ENCODE data around the gene TASP1.

The TASP1 gene

DNA sequence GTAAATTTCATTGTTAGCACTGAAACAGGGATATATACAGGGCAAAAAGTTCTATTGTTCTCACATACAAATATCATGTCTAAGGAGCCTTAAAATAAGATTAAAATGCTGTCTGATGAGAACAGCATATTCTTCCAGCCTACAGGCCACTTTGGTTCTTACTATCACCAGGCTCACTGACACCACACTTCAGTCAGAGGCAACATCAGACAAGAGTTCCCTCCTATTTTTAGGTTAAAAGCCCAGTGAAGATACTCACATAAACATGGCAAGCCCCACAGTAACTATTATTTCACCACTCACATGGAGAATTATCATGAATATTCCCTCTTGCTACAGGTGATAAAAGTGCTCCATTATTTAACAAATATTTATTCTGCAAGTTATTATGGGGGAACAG is 241.9 kb downstream of the TASP1 start:
- H3K79me2 ChIP-seq (ENCODE audit: control insufficient read depth, insufficient read depth, low read length, poor library complexity), result no peaks in the 10 kb centered on the region
- no peak overlapping the region for H3K18ac ChIP-seq (ENCODE audit: low read length)
- no peak overlapping the region for H3K4me2 ChIP-seq (ENCODE audit: low read length)
- peaks cover 0 to 2% of the 10 kb centered on the region in 2 experiments for H3K4me1 ChIP-seq (ENCODE audit: control insufficient read depth in 1 of 2, insufficient read depth in 2 of 2, low read length in 2 of 2)
- no peak overlapping the region for H3K27ac ChIP-seq (ENCODE audit: low read depth, low read length)
- DNase-seq, result no peak
- H3K4ac ChIP-seq (ENCODE audit: low read depth, low read length), result no peak overlapping the region
- H4K91ac ChIP-seq (ENCODE audit: low read depth, low read length), result no peak overlapping the region
- H3K23ac ChIP-seq (ENCODE audit: low read length), result no peak overlapping the region
- H3K36me3 ChIP-seq (ENCODE audit: control insufficient read depth in 1 of 2, insufficient read depth in 2 of 2, low read length in 2 of 2), result peaks cover 1 to 2% of the 10 kb centered on the region in 2 experiments
- H2BK120ac ChIP-seq (ENCODE audit: insufficient read depth, low read length, poor library complexity), result no peak overlapping the region
- H2BK12ac ChIP-seq (ENCODE audit: low read length), result no peak overlapping the region
- no peaks in the 10 kb centered on the region for H3K27me3 ChIP-seq (ENCODE audit: insufficient read depth, low read length)
- no peak overlapping the region for H3K4me3 ChIP-seq (ENCODE audit: low read depth, low read length)
- no peak overlapping the region for H4K8ac ChIP-seq (ENCODE audit: low read depth, low read length)
- H2AFZ ChIP-seq (ENCODE audit: insufficient read depth, low read length, poor library complexity), result no peak overlapping the region
- no peaks in the 10 kb centered on the region for H3K79me1 ChIP-seq (ENCODE audit: low read length)
- no peaks in the 10 kb centered on the region for H3K9me3 ChIP-seq (ENCODE audit: insufficient read depth, low read depth, low read length)
- H2BK5ac ChIP-seq (ENCODE audit: low read depth, low read length, poor library complexity), result no peak overlapping the region
- H3K14ac ChIP-seq (ENCODE audit: low read length), result no peak overlapping the region
- H4K12ac ChIP-seq (ENCODE audit: low read depth, low read length), result no peak overlapping the region
- no peak overlapping the region for H2AK5ac ChIP-seq (ENCODE audit: low read length)
- H3K9ac ChIP-seq (ENCODE audit: low read length), result no peak overlapping the region

- no peak overlapping the region for H3K27ac ChIP-seq (ENCODE audit: low read depth, low read length)
- no peak overlapping the region for H2AFZ ChIP-seq (ENCODE audit: insufficient read depth, low read length, poor library complexity)
- no peak overlapping the region for H2AK5ac ChIP-seq (ENCODE audit: low read length)
- H2BK120ac ChIP-seq (ENCODE audit: insufficient read depth, low read length, poor library complexity), result no peak overlapping the region
- H4K8ac ChIP-seq (ENCODE audit: low read depth, low read length), result no peak overlapping the region
- no peak overlapping the region for H4K91ac ChIP-seq (ENCODE audit: low read depth, low read length)
- no peak overlapping the region for H3K18ac ChIP-seq (ENCODE audit: low read length)
- H3K9ac ChIP-seq (ENCODE audit: low read length), result no peak overlapping the region
- no CpG with 5 or more reads among the region's 3 CpGs for WGBS (ENCODE audit: extremely low coverage, insufficient coverage, insufficient read length)
- H3K4me3 ChIP-seq (ENCODE audit: low read depth, low read length), result no peak overlapping the region
- no peaks in the 10 kb centered on the region for H3K79me1 ChIP-seq (ENCODE audit: low read length)
- no peaks in the 10 kb centered on the region for H3K79me2 ChIP-seq (ENCODE audit: control insufficient read depth, insufficient read depth, low read length, poor library complexity)
- no peak overlapping the region for H3K23ac ChIP-seq (ENCODE audit: low read length)
- H3K4me1 ChIP-seq (ENCODE audit: control insufficient read depth in 1 of 2, insufficient read depth in 2 of 2, low read length in 2 of 2), result peaks cover 0 to 2% of the 10 kb centered on the region in 2 experiments
- H3K4me2 ChIP-seq (ENCODE audit: low read length), result no peak overlapping the region
- H3K14ac ChIP-seq (ENCODE audit: low read length), result no peak overlapping the region
- H3K9me3 ChIP-seq (ENCODE audit: insufficient read depth, low read depth, low read length), result no peaks in the 10 kb centered on the region
- H3K27me3 ChIP-seq (ENCODE audit: insufficient read depth, low read length), result no peaks in the 10 kb centered on the region
- no peak overlapping the region for H2BK12ac ChIP-seq (ENCODE audit: low read length)
- H4K12ac ChIP-seq (ENCODE audit: low read depth, low read length), result no peak overlapping the region
- no peak for DNase-seq
- peaks cover 1 to 2% of the 10 kb centered on the region in 2 experiments for H3K36me3 ChIP-seq (ENCODE audit: control insufficient read depth in 1 of 2, insufficient read depth in 2 of 2, low read length in 2 of 2)
- no peak overlapping the region for H3K4ac ChIP-seq (ENCODE audit: low read depth, low read length)
- no peak overlapping the region for H2BK5ac ChIP-seq (ENCODE audit: low read depth, low read length, poor library complexity)
Observed at GRCh38 chr20:13396022-13396421, 242.7 kb downstream of the TASP1 start.

- no peak overlapping the region for H4K12ac ChIP-seq (ENCODE audit: low read depth, low read length)
- H2BK120ac ChIP-seq (ENCODE audit: insufficient read depth, low read length, poor library complexity), result no peak overlapping the region
- H3K79me2 ChIP-seq (ENCODE audit: control insufficient read depth, insufficient read depth, low read length, poor library complexity), result no peaks in the 10 kb centered on the region
- no peak overlapping the region for H3K4ac ChIP-seq (ENCODE audit: low read depth, low read length)
- H3K79me1 ChIP-seq (ENCODE audit: low read length), result no peaks in the 10 kb centered on the region
- H3K4me2 ChIP-seq (ENCODE audit: low read length), result no peak overlapping the region
- no peak overlapping the region for H3K23ac ChIP-seq (ENCODE audit: low read length)
- no peak overlapping the region for H3K9ac ChIP-seq (ENCODE audit: low read length)
- H4K91ac ChIP-seq (ENCODE audit: low read depth, low read length), result no peak overlapping the region
- H3K4me1 ChIP-seq (ENCODE audit: control insufficient read depth in 1 of 2, insufficient read depth in 2 of 2, low read length in 2 of 2), result peaks cover 0 to 2% of the 10 kb centered on the region in 2 experiments
- no peaks in the 10 kb centered on the region for H3K27me3 ChIP-seq (ENCODE audit: insufficient read depth, low read length)
- no peak overlapping the region for H2AK5ac ChIP-seq (ENCODE audit: low read length)
- no peak overlapping the region for H2BK5ac ChIP-seq (ENCODE audit: low read depth, low read length, poor library complexity)
- no peak overlapping the region for H3K27ac ChIP-seq (ENCODE audit: low read depth, low read length)
- DNase-seq, result no peak
- no peak overlapping the region for H4K8ac ChIP-seq (ENCODE audit: low read depth, low read length)
- no peak overlapping the region for H2AFZ ChIP-seq (ENCODE audit: insufficient read depth, low read length, poor library complexity)
- no peak overlapping the region for H3K18ac ChIP-seq (ENCODE audit: low read length)
- H3K4me3 ChIP-seq (ENCODE audit: low read depth, low read length), result no peak overlapping the region
- no CpG with 5 or more reads among the region's 1 CpG for WGBS (ENCODE audit: extremely low coverage, insufficient coverage, insufficient read length)
- no peak overlapping the region for H2BK12ac ChIP-seq (ENCODE audit: low read length)
- no peak overlapping the region for H3K14ac ChIP-seq (ENCODE audit: low read length)
- no peaks in the 10 kb centered on the region for H3K9me3 ChIP-seq (ENCODE audit: insufficient read depth, low read depth, low read length)
- peaks cover 1 to 2% of the 10 kb centered on the region in 2 experiments for H3K36me3 ChIP-seq (ENCODE audit: control insufficient read depth in 1 of 2, insufficient read depth in 2 of 2, low read length in 2 of 2)
Observed at GRCh38 chr20:13395232-13395631, 243.5 kb downstream of the TASP1 start.

GRCh38 chr20:13392391-13392790 is 246.3 kb downstream of the TASP1 start:
- peaks cover 0 to 2% of the 10 kb centered on the region in 2 experiments for H3K4me1 ChIP-seq (ENCODE audit: control insufficient read depth in 1 of 2, insufficient read depth in 2 of 2, low read length in 2 of 2)
- H2BK5ac ChIP-seq (ENCODE audit: low read depth, low read length, poor library complexity), result no peak overlapping the region
- H3K36me3 ChIP-seq (ENCODE audit: control insufficient read depth in 1 of 2, insufficient read depth in 2 of 2, low read length in 2 of 2), result peaks cover 0 to 2% of the 10 kb centered on the region in 2 experiments
- no peaks in the 10 kb centered on the region for H3K9me3 ChIP-seq (ENCODE audit: insufficient read depth, low read depth, low read length)
- H3K27ac ChIP-seq (ENCODE audit: low read depth, low read length), result no peak overlapping the region
- no peaks in the 10 kb centered on the region for H3K79me1 ChIP-seq (ENCODE audit: low read length)
- H4K91ac ChIP-seq (ENCODE audit: low read depth, low read length), result no peak overlapping the region
- DNase-seq, result no peak
- no CpG with 5 or more reads among the region's 5 CpGs for WGBS (ENCODE audit: extremely low coverage, insufficient coverage, insufficient read length)
- no peak overlapping the region for H4K12ac ChIP-seq (ENCODE audit: low read depth, low read length)
- no peak overlapping the region for H3K4me3 ChIP-seq (ENCODE audit: low read depth, low read length)
- no peak overlapping the region for H3K18ac ChIP-seq (ENCODE audit: low read length)
- no peak overlapping the region for H3K9ac ChIP-seq (ENCODE audit: low read length)
- H2BK120ac ChIP-seq (ENCODE audit: insufficient read depth, low read length, poor library complexity), result no peak overlapping the region
- no peak overlapping the region for H3K14ac ChIP-seq (ENCODE audit: low read length)
- no peak overlapping the region for H2AFZ ChIP-seq (ENCODE audit: insufficient read depth, low read length, poor library complexity)
- no peak overlapping the region for H2BK12ac ChIP-seq (ENCODE audit: low read length)
- no peak overlapping the region for H3K23ac ChIP-seq (ENCODE audit: low read length)
- no peak overlapping the region for H4K8ac ChIP-seq (ENCODE audit: low read depth, low read length)
- no peak overlapping the region for H3K4ac ChIP-seq (ENCODE audit: low read depth, low read length)
- no peak overlapping the region for H2AK5ac ChIP-seq (ENCODE audit: low read length)
- H3K4me2 ChIP-seq (ENCODE audit: low read length), result no peak overlapping the region
- H3K79me2 ChIP-seq (ENCODE audit: control insufficient read depth, insufficient read depth, low read length, poor library complexity), result no peaks in the 10 kb centered on the region
- no peaks in the 10 kb centered on the region for H3K27me3 ChIP-seq (ENCODE audit: insufficient read depth, low read length)
